Right lobe of liver (tissue), 4 donors: ENCODE data around the gene JAK2.

Experiments used
- CTCF ChIP-seq, 4 donors: fragments of 200-600 bp in 3 of 4; fragments of 450-650 bp in 1 of 4; IDR thresholded peaks; one replicate each; pipeline versions ENCODE4 v1.5.1 to v1.8.0; 2016 to 2022; ENCODE audit warnings: antibody characterized with exemption in 4 of 4, mild to moderate bottlenecking in 2 of 4
- POLR2A ChIP-seq: fragments of 450-650 bp; IDR thresholded peaks from one replicate; pipeline ENCODE4 v1.6.1; 2017; ENCODE audit warnings: antibody characterized with exemption, mild to moderate bottlenecking
- donor health status: DM: no; HTN: no; CAD: no.
- donor health status: DM: no; HTN: no; CAD: no.
- donor health status: DM: no; HTN: yes; CAD: no.

GRCh38 chr9:4965174-4965821 lies 19.8 kb upstream of the JAK2 start:
- TF ChIP-seq CTCF (IDR thresholded peaks at IDR 0.05) (no peak), POLR2A (no peak)
